AG09319 (cell line): ENCODE results near the gene NPSR1.

Experiments used
- DNase-seq: peaks from one replicate; pipeline ENCODE4 v3.0.0-alpha.2; 2010; ENCODE audit warnings: low read depth; ENCODE audit errors: extremely low read depth
- TF ChIP-seq, protein P1 (sequence below): IDR thresholded peaks from 2 replicates; pipeline ENCODE4 v1.5.1; 2011; ENCODE audit warnings: low read depth, mild to moderate bottlenecking, inconsistent platforms, low read length, moderate library complexity

The NPSR1 gene

GRCh38 chr7:34841326-34841725, 183.3 kb downstream of the NPSR1 start:
- TF ChIP-seq, protein P1, sequence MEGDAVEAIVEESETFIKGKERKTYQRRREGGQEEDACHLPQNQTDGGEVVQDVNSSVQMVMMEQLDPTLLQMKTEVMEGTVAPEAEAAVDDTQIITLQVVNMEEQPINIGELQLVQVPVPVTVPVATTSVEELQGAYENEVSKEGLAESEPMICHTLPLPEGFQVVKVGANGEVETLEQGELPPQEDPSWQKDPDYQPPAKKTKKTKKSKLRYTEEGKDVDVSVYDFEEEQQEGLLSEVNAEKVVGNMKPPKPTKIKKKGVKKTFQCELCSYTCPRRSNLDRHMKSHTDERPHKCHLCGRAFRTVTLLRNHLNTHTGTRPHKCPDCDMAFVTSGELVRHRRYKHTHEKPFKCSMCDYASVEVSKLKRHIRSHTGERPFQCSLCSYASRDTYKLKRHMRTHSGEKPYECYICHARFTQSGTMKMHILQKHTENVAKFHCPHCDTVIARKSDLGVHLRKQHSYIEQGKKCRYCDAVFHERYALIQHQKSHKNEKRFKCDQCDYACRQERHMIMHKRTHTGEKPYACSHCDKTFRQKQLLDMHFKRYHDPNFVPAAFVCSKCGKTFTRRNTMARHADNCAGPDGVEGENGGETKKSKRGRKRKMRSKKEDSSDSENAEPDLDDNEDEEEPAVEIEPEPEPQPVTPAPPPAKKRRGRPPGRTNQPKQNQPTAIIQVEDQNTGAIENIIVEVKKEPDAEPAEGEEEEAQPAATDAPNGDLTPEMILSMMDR = no peak
- DNase-seq = no peak

DNA sequence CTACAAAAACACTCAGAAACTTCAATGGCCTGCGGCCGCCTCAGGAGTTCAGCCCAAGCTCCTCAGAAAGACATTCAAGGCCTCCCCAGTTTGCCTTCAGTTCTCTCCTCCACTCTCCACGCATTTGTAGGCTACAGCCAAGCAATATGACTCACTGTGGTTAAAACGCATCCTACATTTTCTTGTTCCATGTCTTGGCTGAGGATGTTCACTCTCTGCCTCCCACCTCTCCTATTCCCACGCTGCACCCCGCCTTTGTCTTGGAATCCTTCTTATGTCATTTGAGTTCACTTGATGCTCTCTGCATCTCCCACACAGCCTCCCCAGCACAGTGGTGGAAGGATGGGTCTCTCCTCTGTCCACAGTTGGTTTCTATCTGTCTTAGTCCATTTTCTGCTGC, 184.8 kb downstream of the NPSR1 start:
- TF ChIP-seq, protein P1 = no peak
- no peak for DNase-seq

DNA sequence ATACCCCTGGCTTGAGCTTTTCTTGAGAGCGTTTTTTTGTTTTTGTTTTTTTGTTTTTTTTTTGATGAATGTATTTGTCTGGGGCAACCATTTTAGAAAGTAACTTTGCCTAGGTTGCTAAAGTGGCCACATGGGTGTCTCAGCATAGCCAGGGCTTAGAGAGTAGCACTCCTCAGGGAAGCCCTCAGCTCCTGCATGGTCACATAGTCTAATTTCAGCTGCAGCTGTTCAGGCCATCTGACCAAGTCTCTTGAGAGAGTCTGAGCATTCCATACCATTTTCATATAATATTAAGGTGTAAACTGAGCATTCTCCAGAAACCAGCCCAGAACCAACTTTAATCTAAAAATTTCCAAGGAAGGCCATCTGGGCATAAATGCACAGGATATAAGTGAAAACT, 186.4 kb downstream of the NPSR1 start:
- DNase-seq = no peak
- TF ChIP-seq, protein P1 = no peak

DNA sequence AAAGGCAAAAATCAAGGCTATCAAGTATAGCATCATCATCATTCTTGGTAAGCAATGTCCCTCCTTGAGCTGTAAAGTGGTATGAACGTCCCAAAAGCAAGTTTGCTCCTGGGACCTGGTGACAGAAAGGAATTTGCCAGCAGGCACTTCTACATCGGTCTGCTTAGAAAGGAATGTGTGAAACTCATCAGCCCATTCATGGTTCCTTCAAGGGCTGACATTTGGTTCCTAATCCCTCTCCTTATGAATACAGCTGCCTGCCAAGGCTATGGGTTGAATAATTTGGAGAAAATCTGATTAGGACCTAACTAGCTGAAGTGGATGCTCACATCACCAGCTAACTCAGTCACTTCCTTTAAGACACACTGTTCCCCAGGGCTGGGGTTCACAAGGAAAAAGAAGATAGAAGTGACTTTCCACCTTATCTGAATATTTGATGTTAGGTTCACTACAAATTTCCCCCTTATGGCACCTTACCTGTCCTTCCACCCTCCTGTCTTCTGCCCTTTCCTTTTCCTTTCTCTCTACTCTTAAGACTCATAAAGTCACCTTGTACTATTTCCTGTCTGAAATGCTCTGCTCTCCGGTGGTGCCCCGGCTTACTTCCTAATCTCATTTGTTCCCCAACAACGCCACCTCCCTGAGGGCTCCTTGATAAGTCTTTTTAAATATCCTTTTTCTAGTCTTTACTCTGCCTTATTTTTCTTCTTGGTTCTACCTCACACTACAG, 187.1 kb downstream of the NPSR1 start:
- TF ChIP-seq, protein P1 = no peak
- no peak for DNase-seq

GRCh38 chr7:34845666-34846361, 187.8 kb downstream of the NPSR1 start:
- no peak for DNase-seq
- TF ChIP-seq, protein P1 = no peak

DNA sequence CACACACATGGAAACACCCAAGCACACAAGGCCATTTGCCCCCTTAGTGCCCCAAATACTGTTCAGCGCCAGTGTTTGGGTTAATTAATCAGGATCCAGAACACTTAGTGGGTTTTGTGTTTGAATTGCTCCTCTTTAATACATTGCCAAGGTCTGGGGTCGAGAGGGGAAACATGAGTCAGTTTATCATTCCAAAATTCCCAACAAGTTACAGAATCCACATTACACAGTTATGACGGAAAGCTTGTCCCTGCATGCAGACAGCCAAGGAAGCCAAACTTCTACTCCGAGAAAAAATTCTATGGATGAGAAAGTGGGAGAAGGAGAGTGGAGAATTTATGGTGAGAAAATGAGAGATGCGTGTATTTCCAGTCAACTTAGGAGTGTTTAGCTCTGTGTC, 189.0 kb downstream of the NPSR1 start:
- TF ChIP-seq, protein P1 = no peak

DNA sequence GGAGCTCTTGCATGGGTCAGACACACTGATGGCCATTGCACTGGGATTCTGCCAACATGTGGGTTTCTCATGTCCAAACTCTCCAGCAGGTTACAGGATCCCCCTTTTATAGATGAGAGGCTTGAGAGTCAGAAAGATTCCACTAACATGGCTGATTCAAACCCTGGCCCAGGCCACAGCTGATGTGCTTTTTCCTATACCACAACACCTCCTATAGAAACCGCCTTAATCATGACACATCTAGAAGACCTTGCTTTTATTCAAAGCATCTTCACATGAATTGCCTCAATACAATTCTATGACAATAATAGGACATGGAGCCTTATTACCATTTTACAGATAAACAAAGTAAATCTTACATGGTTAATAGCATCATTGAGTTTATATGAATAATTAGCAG, 190.7 kb downstream of the NPSR1 start:
- TF ChIP-seq, protein P1 = no peak
- no peak for DNase-seq

More for the DNA sequence above, 189.0 kb downstream of the NPSR1 start:
- no peak for DNase-seq
